GM08714 (cell line): ENCODE data around the gene ZNF626.
A peak's percentile ranks its signal among the peaks of the same experiment; 100 is the strongest.
"Not testable (repeated sequence)": the region's sequence is repeated elsewhere in the genome, so short reads cannot be mapped to it uniquely, and the experiment has no call there.

ENCODE experiments used
- H3K4me3 ChIP-seq: fragments of 200-500 bp; sonication (Bioruptor generic); 2 replicates; pipeline ENCODE4 v1.5.1; 2014; ENCODE audit warnings: mild to moderate bottlenecking, low read length, inconsistent platforms
- ZNF274 ChIP-seq: IDR thresholded peaks from 2 replicates; pipeline ENCODE4 v1.6.1; 2012; ENCODE audit warnings: mild to moderate bottlenecking, low read depth, low read length

ZNF626 gene

DNA sequence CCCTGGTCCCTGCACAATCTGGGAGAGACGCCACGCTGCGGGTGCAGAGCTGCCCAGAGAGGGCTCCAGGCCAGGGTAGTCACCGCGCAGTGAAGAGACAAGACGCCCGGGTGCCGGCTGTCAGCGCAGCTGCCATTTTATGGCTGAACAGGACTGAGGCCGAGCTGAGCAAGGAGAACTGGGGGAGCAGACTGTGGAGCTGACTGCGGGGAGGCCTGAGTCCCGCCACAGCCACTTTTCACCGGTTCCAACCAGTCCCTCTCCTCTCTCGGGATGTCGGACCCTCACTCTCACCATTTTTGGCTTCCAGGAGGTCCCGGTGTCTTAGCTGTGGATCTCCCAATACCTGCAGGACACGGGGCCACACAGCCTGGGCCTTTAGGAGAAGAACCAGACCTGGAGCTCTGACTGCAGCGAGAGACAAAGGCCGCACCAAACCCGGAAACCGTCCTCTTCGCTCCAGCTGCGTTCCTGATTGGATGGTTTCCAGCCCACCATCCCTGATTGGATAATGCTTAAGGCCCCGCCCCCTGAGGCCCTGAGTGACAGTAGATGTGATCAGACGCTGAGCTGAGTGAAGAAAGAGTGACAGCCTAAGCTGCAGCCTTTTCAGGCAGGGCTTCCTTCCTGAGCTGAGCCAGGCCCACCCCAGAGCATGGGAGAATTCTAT, at the start of gene ZNF626:
Gene ZNF626 (minus strand): TSS at position 422 of the 670 bp plus-strand sequence. CDS start 125 bp downstream, at position 297.
- TF ChIP-seq ZNF274, result no peak

DNA sequence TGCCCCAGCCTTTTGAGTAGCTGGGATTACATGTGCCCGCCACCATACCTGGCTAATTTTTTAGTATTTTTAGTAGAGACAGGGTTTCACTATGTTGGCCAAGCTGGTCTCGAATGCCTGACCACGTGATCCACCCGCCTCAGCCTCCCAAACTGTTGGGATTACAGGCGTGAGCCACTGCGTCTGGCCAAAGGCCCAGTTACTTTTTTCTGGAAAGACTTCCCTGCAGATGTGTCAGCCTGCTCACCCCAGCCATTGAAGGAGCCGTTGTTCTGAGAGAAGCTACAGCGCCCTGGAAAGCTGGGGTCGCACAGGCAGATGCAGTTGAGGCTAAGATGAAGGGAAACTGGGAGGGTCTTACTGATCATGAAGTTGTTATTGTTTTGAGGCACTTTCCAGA, 7.9 kb upstream of the ZNF626 start:
- TF ChIP-seq ZNF274, result no peak
- H3K4me3 ChIP-seq, result no peak overlapping the region

More for the DNA sequence above, at the start of gene ZNF626:
- peak within 1 kb of the TSS; percentile 63; the same call in 1 of the 2 replicates for H3K4me3 ChIP-seq

DNA sequence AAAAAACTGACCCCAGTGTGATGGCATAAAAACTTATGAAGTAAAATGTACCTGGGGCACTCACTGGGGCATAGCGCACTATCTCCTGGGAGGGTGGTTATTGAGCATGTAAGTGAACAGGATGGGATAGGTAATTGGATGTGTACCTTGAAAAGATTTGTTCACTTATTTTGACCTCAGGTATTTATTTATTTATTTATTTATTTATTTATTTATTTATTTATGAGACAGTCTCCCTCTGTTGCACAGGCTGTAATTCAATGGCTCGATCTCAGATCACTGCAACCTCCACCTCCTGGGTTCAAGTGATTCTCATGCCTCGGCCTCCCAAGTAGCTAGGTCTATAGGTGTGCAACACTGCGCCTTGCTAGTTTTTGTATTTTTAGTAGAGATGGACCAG, 5.9 kb upstream of the ZNF626 start:
- no peak overlapping the region for H3K4me3 ChIP-seq
- no peak for TF ChIP-seq ZNF274

DNA sequence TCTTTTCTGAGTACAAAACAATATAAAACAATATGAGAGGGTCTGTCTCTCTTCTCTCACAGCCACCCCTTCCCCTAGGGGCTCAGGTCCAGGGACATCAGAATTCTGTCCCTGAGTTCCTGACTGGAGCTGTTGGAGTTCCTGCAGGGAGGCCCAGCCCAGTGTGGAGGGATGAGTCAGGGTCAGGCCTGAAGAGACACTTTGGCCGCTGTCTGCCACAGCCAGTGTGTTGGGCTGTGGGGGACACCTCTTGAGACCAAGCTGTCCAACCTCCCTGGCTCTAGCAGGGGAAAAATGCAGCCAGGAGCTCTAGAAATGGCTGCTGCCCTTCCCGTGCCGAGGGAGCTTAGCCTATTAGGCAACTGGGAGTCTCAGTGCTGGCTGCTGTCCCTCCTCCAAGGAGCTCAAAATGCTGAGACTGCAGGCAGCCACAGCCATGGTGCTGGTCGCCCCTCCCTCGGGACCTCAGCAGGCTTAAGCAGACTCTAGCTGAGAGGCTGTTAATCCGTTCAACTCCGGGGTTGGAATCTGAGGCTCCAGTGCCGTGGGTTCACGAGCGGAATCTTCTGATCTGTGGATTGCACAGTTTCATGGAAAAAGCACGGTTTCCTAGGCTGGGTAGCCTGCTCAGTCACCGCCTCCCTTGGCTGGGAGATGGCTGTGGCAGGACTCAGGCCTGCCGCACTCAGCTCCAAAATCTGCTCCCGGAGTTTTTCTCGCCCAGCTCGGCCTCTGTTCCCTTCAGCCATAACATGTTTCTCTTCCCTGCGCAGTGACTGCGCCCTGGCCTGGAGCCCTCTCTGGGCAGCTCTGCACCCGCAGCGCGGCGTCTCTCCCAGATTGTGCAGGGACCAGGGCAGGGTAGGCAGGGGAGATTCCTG, 3.8 kb upstream of the ZNF626 start:
- TF ChIP-seq ZNF274, result no peak
- peak overlapping the region; percentile 8; the same call in 1 of the 2 replicates for H3K4me3 ChIP-seq

DNA sequence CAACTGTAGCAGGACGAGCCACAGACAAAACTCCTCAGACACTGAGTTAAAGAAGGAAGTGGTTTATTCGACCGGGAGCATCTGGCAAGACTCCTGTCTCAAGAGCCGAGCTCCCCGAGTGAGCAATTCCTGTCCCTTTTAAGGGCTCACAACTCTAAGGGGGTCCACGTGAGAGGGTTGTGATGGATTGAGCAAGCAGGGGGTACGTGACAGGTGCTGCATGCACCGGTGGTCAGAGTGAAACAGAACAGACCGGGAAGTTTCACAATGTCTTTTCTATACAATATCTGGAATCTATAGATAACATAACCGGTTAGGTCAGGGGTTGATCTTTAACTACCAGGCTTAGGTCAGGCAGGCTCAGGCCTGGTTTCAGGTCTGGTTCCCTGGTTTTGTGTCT, 3.1 kb upstream of the ZNF626 start:
- not testable (repeated sequence) for H3K4me3 ChIP-seq

DNA sequence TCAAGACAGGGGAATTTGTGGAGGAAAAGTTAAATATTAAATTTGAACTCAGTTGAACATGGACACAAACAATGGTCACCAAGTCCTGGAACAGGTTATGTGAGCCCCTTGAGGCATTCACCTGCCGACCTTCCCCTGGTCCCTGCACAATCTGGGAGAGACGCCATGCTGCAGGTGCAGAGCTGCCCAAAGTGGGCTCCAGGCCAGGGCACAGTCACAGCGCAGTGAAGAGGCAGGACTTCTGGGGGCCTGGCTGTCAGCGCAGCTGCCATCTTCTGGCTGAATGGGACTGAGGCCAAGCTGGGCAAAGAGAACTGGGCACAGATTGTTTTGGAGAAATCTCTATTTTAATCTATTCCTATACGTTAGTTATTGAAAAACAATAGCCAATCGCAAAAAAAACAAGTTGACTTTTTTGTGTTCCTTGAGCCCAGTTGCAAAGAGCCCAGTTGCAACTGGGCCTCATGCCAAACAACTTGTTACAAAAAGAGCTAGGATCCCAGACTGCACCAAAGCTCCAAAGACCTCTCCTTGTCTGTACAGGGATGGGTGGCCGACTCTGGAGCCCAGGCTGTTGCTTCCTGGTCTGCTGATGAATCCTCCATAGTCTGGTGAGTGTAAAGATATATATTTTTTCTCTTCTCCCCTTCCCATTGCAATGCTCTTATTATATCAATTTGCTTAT, 1.2 kb upstream of the ZNF626 start:
- no peak overlapping the region for H3K4me3 ChIP-seq
- no peak for TF ChIP-seq ZNF274

DNA sequence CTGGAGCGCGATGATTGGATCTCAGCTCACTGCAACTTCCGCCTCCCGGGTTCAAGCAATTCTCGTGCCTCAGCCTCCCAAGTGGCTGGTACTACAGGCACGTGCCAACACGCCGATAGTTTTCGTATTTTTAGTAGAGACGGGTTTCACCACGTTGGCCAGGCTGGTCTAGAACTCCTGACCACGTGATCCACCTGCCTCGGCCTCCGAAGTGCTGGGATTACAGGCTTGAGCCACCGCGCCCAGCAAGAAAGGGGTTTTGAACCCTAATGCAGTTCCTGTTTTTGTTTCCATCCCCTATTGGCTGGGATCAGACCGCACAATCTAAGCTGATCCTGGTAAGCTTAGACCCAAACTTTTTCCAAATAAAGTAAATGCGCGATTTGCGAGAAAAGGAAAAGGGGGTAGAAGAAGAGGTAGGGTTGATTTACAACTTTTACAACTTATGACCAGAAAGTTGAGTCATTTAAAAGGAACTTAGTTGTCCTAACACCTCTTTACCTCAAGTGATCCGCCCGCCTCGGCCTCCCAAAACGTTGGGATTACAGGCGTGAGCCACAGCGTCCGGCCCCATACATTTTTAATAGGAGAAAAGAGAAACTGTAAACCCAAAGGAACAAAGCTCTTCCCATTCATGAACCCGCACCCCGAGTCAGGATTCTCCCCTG, 764 bp downstream of the ZNF626 start:
- TF ChIP-seq ZNF274, result no peak
- peak overlapping the region; percentile 63; the same call in 1 of the 2 replicates for H3K4me3 ChIP-seq

DNA sequence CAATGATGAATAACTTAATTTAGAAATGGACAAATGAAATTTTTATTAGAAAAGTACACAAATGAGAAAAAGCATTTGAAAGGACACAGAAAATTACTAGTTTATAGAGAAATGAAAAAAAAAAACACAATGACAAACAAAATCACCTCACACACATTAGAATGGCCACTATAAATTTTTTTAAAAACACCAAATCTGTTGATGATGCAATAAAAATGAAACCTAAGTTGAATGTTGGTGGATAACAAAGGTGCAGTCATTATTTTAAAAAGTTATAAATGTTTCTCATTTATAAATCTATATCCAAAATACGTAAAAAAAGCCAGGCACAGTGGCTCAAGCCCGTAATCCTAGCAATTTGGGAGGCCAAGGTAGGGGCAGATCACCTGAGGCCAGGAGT, 20.8 kb downstream of the ZNF626 start:
- TF ChIP-seq ZNF274, result no peak
- no peak overlapping the region for H3K4me3 ChIP-seq

DNA sequence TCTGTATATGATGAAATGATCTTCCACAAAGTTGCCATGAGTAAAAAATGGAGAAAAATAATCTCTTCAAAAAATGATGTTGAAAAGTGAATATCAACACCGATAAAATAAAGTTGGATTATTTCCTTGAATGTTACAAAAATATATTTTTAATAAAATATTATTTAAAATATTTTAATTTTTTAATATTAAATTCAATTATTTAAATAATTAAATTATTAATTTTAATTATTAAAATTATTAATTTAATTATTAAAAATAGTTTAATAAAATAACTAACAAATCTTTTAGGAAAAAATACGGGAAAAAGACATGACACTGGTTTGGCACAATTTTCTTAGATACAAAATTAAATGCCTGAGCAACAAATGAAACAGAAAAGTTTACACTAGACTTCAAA, 21.3 kb downstream of the ZNF626 start:
- TF ChIP-seq ZNF274, result no peak
- H3K4me3 ChIP-seq, result no peak overlapping the region

DNA sequence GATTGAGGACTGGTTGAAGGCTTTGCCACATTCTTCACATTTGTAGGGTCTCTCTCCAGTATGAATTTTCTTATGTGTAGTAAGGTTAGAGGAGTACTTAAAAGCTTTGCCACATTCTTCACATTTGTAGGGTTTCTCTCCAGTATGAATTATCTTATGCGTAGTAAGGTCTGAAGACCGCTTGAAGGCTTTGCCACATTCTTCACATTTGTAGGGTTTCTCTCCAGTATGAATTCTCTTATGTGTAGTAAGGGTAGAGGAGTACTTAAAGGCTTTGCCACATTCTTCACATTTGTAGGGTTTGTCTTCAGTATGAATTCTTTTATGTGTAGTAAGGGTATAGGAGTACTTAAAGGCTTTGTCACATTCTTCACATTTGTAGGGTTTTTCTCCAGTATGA, 36.8 kb downstream of the ZNF626 start:
- H3K4me3 ChIP-seq, result not testable (repeated sequence)
- peak; percentile 13; the same call in 1 of the 2 replicates for TF ChIP-seq ZNF274

DNA sequence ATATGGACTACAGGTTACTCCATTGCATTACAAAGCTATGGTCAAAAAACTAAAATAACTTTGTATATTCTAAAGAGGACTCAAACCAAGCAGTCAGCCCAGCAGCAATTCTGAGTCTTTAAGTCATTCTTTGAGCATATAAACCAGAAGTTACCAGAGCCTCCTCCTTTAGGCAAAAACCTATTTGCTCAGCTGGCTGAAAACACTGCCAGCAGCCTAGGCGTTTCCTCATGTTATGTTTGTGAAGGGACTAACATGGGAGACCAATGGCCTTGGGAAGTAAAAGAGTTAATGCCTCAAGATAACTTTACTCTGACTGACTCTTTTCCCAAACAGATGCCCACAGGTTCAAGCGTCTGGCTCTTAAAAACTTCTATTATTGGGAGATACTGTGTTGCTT, 45.3 kb downstream of the ZNF626 start:
- H3K4me3 ChIP-seq, result no peak overlapping the region

DNA sequence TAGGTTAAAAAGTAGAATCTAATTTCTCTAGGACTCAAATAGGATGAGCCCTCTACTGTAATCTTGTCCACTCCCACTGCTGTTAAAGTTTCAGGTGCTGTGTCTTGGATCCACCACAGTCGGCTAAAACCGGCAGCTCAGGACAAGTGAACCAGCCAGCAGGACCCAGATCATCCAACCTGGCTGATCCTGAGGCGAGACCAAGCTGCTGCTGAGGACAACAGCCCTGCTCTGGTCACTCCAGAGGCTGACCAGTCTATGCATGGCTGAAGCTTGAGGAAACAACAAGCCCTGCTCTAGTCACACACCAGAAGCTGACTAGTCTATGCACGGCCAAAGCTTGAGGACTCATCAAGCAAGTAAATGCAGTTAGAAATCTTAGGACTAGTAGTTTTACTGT, 46.4 kb downstream of the ZNF626 start:
- H3K4me3 ChIP-seq, result not testable (repeated sequence)

More for the DNA sequence above, 45.3 kb downstream of the ZNF626 start:
- no peak for TF ChIP-seq ZNF274

DNA sequence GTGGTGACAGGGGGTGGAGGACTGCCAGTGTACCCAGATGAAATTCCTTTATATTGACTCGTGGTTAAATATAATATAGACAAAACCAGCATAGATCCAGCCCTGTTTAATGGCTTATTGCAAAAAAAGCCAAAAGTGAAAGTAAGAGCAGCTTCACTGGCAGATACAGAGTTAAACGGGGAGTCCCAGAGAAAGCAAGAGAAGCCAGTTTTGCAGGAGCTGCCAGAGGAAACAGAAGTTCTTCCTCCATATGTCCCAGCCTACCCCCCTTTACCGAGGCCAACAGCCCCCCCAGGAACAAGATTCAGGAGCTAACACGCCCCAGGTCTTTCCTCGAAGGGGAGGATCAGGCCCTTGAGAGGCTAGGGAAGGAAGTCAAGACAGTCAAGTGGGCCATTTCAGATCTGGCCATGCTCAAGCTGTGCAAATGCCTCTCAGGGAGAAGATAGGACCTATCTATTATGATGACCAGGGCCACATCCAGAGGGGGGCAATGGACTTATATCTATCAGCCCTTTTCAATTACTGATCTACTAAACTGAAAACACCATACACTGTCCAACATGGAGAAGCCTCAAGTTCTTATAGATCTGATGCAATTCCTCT, 48.6 kb downstream of the ZNF626 start:
- no peak overlapping the region for H3K4me3 ChIP-seq
- TF ChIP-seq ZNF274, result no peak

DNA sequence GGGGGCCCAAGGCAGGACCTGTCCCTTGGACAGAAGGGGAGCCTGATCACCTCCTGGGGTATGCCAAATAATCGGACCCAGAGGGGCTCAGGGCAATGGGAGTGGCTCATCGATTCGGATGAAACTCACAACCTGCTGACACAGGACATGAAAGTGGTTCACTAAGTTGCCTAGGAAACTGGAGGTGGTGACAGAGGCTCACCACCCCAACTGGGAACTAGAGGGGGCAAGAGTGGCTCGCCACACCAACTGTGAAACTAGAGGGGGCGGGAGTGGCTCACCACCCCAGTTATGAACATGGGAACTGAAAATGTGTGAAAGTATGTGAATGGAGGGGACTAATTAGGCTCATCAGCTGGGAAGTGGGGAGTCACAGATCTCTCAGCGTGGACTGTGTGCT, 49.5 kb downstream of the ZNF626 start:
- TF ChIP-seq ZNF274, result no peak
- no peak overlapping the region for H3K4me3 ChIP-seq

DNA sequence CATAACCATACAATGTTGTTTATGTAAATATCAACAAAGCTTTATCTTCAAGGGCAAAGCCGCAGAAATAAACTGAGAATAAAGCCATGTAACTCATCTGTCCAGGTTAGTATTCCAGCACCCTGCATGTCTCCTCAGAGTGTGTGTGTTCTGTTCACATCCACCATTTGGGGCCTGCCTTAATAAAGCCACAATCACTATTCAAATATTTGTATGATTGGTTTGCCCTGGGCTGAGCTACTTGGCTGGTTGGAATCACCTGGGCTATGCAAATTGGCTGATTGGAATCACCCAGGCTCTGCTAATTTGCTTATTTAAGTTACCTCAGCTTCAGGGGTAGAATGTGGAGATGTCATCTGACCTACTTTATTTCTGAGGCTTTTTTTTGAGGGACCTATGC, 53.4 kb downstream of the ZNF626 start:
- H3K4me3 ChIP-seq, result no peak overlapping the region
- TF ChIP-seq ZNF274, result no peak
